Psoas muscle (tissue), 8 donors: ENCODE data around the gene EFCAB10. TPM values are rescaled to one million over a fixed set of nuclear protein-coding genes. Genes with fewer than 3 reads are reported as not detected.

Experiments
- ATAC-seq, 4 donors: fragments of 200-7000 bp; cut with Tn5 transposase; one replicate each; pipeline ENCODE4 v1.9.1; 2020; ENCODE audit warnings: moderate library complexity in 3 of 4, mild to moderate bottlenecking in 2 of 4
- DNase-seq, 2 donors: peaks; one replicate each; pipeline ENCODE4 v3.0.0-alpha.2; 2020
- H3K27ac ChIP-seq: fragments of 200-600 bp; one replicate; pipeline ENCODE4 v1.8.0; 2022
- H3K27me3 ChIP-seq, 3 donors: fragments of 200-600 bp in 1 of 3; one replicate each; pipeline versions ENCODE4 v1.6.1 to v1.8.0; 2013 to 2022; ENCODE audit warnings: low read length in 2 of 3, mild to moderate bottlenecking in 2 of 3, moderate library complexity in 1 of 3; ENCODE audit not compliant: insufficient read depth in 3 of 3
- H3K36me3 ChIP-seq, 2 donors: fragments of 200-600 bp in 1 of 2; one replicate each; pipeline versions ENCODE4 v1.6.1 to v1.8.0; 2013 to 2022; ENCODE audit warnings: low read depth in 1 of 2, mild to moderate bottlenecking in 1 of 2, moderate library complexity in 1 of 2; ENCODE audit not compliant: insufficient read depth in 1 of 2
- H3K4me1 ChIP-seq: fragments of 200-600 bp; one replicate; pipeline ENCODE4 v1.8.0; 2022
- H3K4me3 ChIP-seq: fragments of 200-600 bp; one replicate; pipeline ENCODE4 v1.8.0; 2022; ENCODE audit warnings: mild to moderate bottlenecking
- H3K9me3 ChIP-seq: fragments of 200-600 bp; one replicate; pipeline ENCODE4 v1.8.0; 2022
- CTCF ChIP-seq: fragments of 200-600 bp; IDR thresholded peaks from one replicate; pipeline ENCODE4 v1.8.0; 2022; ENCODE audit warnings: antibody characterized with exemption
- WGBS, 3 donors: extraction: QIAGEN DNeasy Blood & Tissue Kit; methylation state at CpG; one replicate each; pipeline versions ENCODE4 v1.1.6 to v1.1.7; 2013; 5-methylcytosine and 5-hydroxymethylcytosine counted together
- intact Hi-C, 2 donors: fragments of 100-400 bp; cut with DNase I; formaldehyde crosslinking; loops; one replicate each; pipeline versions ENCODE4 v1.11.0 to v1.14.2; 2022
- polyA plus RNA-seq, 3 donors: library from polyadenylated mRNA; stranded (reverse); fragments of 200-250 nt; gene quantifications; one replicate each; pipeline ENCODE4 v1.2.3, GENCODE V29; 2013
- total RNA-seq, 4 donors: library from RNA; stranded (reverse); fragmentation: NEBNext Ultra II Directional in 2 of 4; extraction: Animal tissue kit (Norgen Biotek cat#: 25700) in 2 of 4; gene quantifications; one replicate each; pipeline versions ENCODE4 v1.2.1 to v1.2.4, GENCODE V29; 2021 to 2023
- donor health status: healthy with polysubstance abuse.
- donor health status: DM: no; HTN: no; CAD: no; lungs with moderate emphysema.
- donor health status: Bipolar disorder and iron deficiency.
- donor health status: healthy.
- donor health status: DM: yes; HTN: yes; CAD: no.
- donor health status: DM: no; HTN: no; CAD: no.
- donor health status: DM: no; HTN: no; CAD: no.
- donor health status: DM: yes; HTN: yes; CAD: no.

The EFCAB10 gene
- total and polyA plus RNA-seq, 7 donors, result not detected

- Histone ChIP-seq H3K27me3 (no peaks in the 10 kb centered on the region), H3K9me3 (no peaks in the 10 kb centered on the region), H3K36me3 (peaks cover 0 to 30% of the 10 kb centered on the region in 2 donors), H3K4me1 (peaks cover 11% of the 10 kb centered on the region), H3K27ac (no peak overlapping the region), H3K4me3 (no peak overlapping the region)
- ATAC-seq (no peak), DNase-seq (no peak)
- WGBS, 3 donors, result 67 to 72% (median 72%) methylated on average over 15 of the region's 15 CpGs
- intact Hi-C loops, result no loop called here
- no peak for TF ChIP-seq CTCF
These were observed 40.9 kb upstream of the EFCAB10 start for GRCh38 chr7:105622106-105622731.

- DNase-seq, result peak; percentile 29 to 65
- intact Hi-C loops, result no loop called here
- H3K27ac ChIP-seq, result no peak overlapping the region
These were observed 40.3 kb upstream of the EFCAB10 start for GRCh38 chr7:105621617-105622016.

GRCh38 chr7:105621176-105621575 lies 39.9 kb upstream of the EFCAB10 start:
- ATAC-seq, result no peak
- 30 to 38% (median 37%) methylated on average over 2 of the region's 2 CpGs for WGBS, 3 donors
- Histone ChIP-seq H3K27me3 (no peaks in the 10 kb centered on the region), H3K36me3 (peaks cover 0 to 30% of the 10 kb centered on the region in 2 donors), H3K27ac (no peak overlapping the region), H3K4me3 (no peak overlapping the region), H3K4me1 (peaks cover 11% of the 10 kb centered on the region), H3K9me3 (no peaks in the 10 kb centered on the region)
- TF ChIP-seq CTCF, result no peak
- intact Hi-C loops, result no loop called here
- no peak for DNase-seq

More at GRCh38 chr7:105621617-105622016, 40.3 kb upstream of the EFCAB10 start:
- WGBS, 3 donors, result 37 to 49% (median 46%) methylated on average over 3 of the region's 3 CpGs
- no peak for ATAC-seq
- H3K4me1 ChIP-seq, result peaks cover 11% of the 10 kb centered on the region
- no peak overlapping the region for H3K4me3 ChIP-seq
- TF ChIP-seq CTCF, result no peak
- no peaks in the 10 kb centered on the region for H3K27me3 ChIP-seq
- H3K36me3 ChIP-seq, result peaks cover 0 to 30% of the 10 kb centered on the region in 2 donors
- H3K9me3 ChIP-seq, result no peaks in the 10 kb centered on the region

- Histone ChIP-seq H3K9me3 (no peaks in the 10 kb centered on the region), H3K4me1 (peaks cover 11% of the 10 kb centered on the region), H3K27ac (no peak overlapping the region), H3K4me3 (no peak overlapping the region), H3K27me3 (no peaks in the 10 kb centered on the region), H3K36me3 (peaks cover 0 to 30% of the 10 kb centered on the region in 2 donors)
- DNase-seq, result no peak
- no peak for ATAC-seq
- TF ChIP-seq CTCF, result no peak
- WGBS, 3 donors, result 99 to 100% (median 99%) methylated on average over 4 of the region's 4 CpGs
- intact Hi-C loops, result no loop called here
These were observed 38.3 kb upstream of the EFCAB10 start for GRCh38 chr7:105619590-105619989.

- intact Hi-C loops, result no loop called here
- 25 to 52% (median 33%) methylated on average over 5 of the region's 5 CpGs for WGBS, 3 donors
- peaks cover 0 to 29% of the 10 kb centered on the region in 2 donors for H3K36me3 ChIP-seq
- H3K27me3 ChIP-seq, result no peaks in the 10 kb centered on the region
- DNase-seq, result no peak
- ATAC-seq, result peak; percentile 45 to 86 (median 77)
- H3K27ac ChIP-seq, result peak overlapping the region; percentile 48
- peaks cover 11% of the 10 kb centered on the region for H3K4me1 ChIP-seq
- H3K9me3 ChIP-seq, result no peaks in the 10 kb centered on the region
- TF ChIP-seq CTCF, result no peak
- H3K4me3 ChIP-seq, result peak overlapping the region; percentile 23
These were observed 36.7 kb upstream of the EFCAB10 start for GRCh38 chr7:105618016-105618296.
